ENCODE measurements around the gene GASK1A. TPM values are rescaled to one million over a fixed set of nuclear protein-coding genes. Genes with fewer than 3 reads are reported as not detected.
A peak's percentile ranks its signal among the peaks of the same experiment; 100 is the strongest.

Gene GASK1A
- total RNA-seq, 1 donor from 2014 or later: 10.6 TPM

- Histone ChIP-seq H3K27me3 (no peaks in the 10 kb centered on the region), H3K36me3 (no peaks in the 10 kb centered on the region), H3K4me3 (no peak overlapping the region), H3K9me3 (no peaks in the 10 kb centered on the region), H3K27ac (no peak overlapping the region), H3K4me1 (peaks cover 9% of the 10 kb centered on the region)
- intact Hi-C loops (cut with DNase I): no loop called here
- TF ChIP-seq POLR2A (IDR thresholded peaks at IDR 0.05) (no peak), POLR2AphosphoS5 (IDR thresholded peaks at IDR 0.05; ENCODE audit: insufficient read depth in 1 of 2, low read depth in 1 of 2) (no peak)
- peak; percentile 60 to 67 for DNase-seq (ENCODE audit: extremely low spot score in 2 of 2)
Measured at GRCh38 chr3:43035801-43036365, 56.8 kb downstream of the GASK1A start.

- Histone ChIP-seq H3K27me3 (no peaks in the 10 kb centered on the region), H3K36me3 (no peaks in the 10 kb centered on the region), H3K4me3 (no peak overlapping the region), H3K9me3 (no peaks in the 10 kb centered on the region), H3K4me1 (peaks cover 2% of the 10 kb centered on the region), H3K27ac (no peak overlapping the region)
- TF ChIP-seq POLR2AphosphoS5 (IDR thresholded peaks at IDR 0.05; ENCODE audit: insufficient read depth in 1 of 2, low read depth in 1 of 2) (no peak), POLR2A (IDR thresholded peaks at IDR 0.05) (no peak), CTCF (IDR thresholded peaks at IDR 0.05) (no peak)
- intact Hi-C loops (cut with DNase I): no loop called here
- DNase-seq (ENCODE audit: extremely low spot score in 2 of 2): peak; percentile 70 to 77
Measured at GRCh38 chr3:43036621-43037423, 57.7 kb downstream of the GASK1A start.

- DNase-seq (ENCODE audit: extremely low spot score in 2 of 2): no peak
- Histone ChIP-seq H3K27ac (no peak overlapping the region), H3K4me3 (no peak overlapping the region), H3K4me1 (no peaks in the 10 kb centered on the region), H3K9me3 (no peaks in the 10 kb centered on the region), H3K36me3 (no peaks in the 10 kb centered on the region), H3K27me3 (no peaks in the 10 kb centered on the region)
- intact Hi-C loops (cut with DNase I): no loop called here
- TF ChIP-seq CTCF (IDR thresholded peaks at IDR 0.05) (no peak), POLR2A (IDR thresholded peaks at IDR 0.05) (no peak), POLR2AphosphoS5 (IDR thresholded peaks at IDR 0.05; ENCODE audit: insufficient read depth in 1 of 2, low read depth in 1 of 2) (no peak)
Measured at GRCh38 chr3:43038010-43038409, 58.9 kb downstream of the GASK1A start.

- intact Hi-C loops (cut with DNase I): no loop called here
- H3K4me1 ChIP-seq: no peaks in the 10 kb centered on the region
- DNase-seq (ENCODE audit: extremely low spot score in 2 of 2): no peak
- H3K9me3 ChIP-seq: no peaks in the 10 kb centered on the region
- peaks cover 0 to 8% of the 10 kb centered on the region in 2 donors for H3K36me3 ChIP-seq
- H3K27ac ChIP-seq: no peak overlapping the region
- H3K27me3 ChIP-seq: no peaks in the 10 kb centered on the region
- TF ChIP-seq POLR2AphosphoS5 (IDR thresholded peaks at IDR 0.05; ENCODE audit: insufficient read depth in 1 of 2, low read depth in 1 of 2): no peak
- TF ChIP-seq POLR2A (IDR thresholded peaks at IDR 0.05): no peak
- TF ChIP-seq CTCF (IDR thresholded peaks at IDR 0.05): no peak
- no peak overlapping the region for H3K4me3 ChIP-seq
Measured at GRCh38 chr3:43041517-43041916, 62.4 kb downstream of the GASK1A start.

- Histone ChIP-seq H3K36me3 (peaks cover 0 to 8% of the 10 kb centered on the region in 2 donors), H3K27me3 (no peaks in the 10 kb centered on the region), H3K9me3 (no peaks in the 10 kb centered on the region), H3K27ac (no peak overlapping the region), H3K4me3 (no peak overlapping the region), H3K4me1 (no peaks in the 10 kb centered on the region)
- TF ChIP-seq POLR2A (IDR thresholded peaks at IDR 0.05) (no peak), POLR2AphosphoS5 (IDR thresholded peaks at IDR 0.05; ENCODE audit: insufficient read depth in 1 of 2, low read depth in 1 of 2) (no peak), CTCF (IDR thresholded peaks at IDR 0.05) (no peak)
- intact Hi-C loops (cut with DNase I): no loop called here
- peak; percentile 75 to 85 for DNase-seq (ENCODE audit: extremely low spot score in 2 of 2)
Measured at GRCh38 chr3:43043071-43043766, 64.1 kb downstream of the GASK1A start.

All from vagina (tissue), 2 donors.